ENCODE results near the gene SKA2.
"Not testable (repeated sequence)": the region's sequence is repeated elsewhere in the genome, so short reads cannot be mapped to it uniquely, and the experiment has no call there.

The SKA2 gene, protein sequence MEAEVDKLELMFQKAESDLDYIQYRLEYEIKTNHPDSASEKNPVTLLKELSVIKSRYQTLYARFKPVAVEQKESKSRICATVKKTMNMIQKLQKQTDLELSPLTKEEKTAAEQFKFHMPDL

DNA sequence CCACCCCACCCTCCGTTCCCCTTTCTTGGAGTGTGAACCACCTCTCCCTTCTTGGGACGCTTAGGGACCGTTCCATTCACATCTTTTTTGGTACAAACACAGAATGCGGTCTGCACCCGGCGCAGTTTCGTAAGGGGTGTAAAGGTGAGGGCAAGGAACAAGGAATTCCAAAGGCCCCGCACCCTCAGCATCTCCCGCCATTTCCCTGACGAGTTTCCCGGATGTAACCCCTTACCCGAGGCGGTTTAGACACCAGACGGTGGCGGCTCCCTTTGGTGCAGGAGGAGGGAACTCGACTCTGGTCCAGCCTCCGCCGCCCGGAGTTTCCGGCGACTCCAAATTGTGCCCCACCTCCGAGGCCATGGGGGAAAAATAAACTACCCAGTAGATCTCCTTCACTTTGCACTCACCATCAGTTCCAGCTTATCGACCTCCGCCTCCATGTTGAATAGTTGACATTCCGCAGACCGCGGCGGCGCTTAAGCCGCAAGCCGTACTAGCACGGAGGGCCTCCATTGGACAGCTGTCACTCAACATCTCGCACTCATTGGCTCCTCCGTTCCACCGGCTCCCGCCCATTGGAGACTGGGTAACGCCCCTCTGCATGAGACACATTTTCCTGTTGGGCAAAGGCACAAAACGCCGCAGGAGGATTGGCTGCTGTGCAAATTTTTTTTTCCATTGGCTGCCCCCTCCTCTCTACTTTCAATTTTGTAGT, at the start of gene SKA2:
SKA2 (minus strand) TSS at position 466 of the 718 bp plus-strand sequence; CDS start at position 443, 23 bp downstream.
- in situ Hi-C loops (cut with MboI; ENCODE audit: low sequenced_read_pairs): no loop called here

DNA sequence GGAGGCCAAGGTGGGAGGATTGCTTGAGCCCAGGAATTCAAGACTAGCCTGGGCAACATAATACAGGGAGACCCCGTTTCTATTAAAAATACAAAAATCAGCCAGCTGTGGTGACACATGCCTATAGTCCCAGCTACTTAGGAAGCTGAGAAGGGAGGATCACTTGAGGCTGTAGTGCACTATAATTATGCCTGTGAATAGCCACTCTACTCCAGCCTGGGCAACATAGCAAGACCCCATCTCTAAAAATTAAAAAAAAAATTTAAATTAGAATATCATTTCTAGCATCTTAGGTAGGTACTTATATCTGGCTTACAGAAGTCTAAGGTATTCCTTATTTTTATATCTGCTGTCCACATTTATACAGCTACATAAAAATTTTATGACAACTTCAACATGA, 47.3 kb upstream of the SKA2 start:
- in situ Hi-C loops (cut with MboI; ENCODE audit: low sequenced_read_pairs): no loop called here

DNA sequence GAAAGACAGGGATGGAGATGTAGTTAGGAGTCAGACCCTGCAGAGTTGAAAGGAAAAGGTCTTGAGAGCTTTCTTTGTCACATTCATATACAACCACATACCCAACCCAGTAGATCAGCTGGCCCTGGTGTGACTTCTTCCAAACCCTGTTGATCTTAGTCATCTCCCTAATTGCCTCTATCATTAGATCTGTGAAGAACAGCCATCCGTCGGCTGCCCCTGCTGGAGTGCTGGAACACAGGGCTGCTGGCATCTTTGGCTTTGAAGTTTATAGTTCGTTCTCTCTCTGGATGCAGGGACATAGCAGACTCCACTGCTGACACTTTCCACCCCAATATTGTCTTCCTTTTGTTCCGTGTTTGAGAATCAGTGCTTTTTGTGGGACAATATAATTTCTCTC, 44.4 kb upstream of the SKA2 start:
- in situ Hi-C loops (cut with MboI; ENCODE audit: low sequenced_read_pairs): no loop called here

DNA sequence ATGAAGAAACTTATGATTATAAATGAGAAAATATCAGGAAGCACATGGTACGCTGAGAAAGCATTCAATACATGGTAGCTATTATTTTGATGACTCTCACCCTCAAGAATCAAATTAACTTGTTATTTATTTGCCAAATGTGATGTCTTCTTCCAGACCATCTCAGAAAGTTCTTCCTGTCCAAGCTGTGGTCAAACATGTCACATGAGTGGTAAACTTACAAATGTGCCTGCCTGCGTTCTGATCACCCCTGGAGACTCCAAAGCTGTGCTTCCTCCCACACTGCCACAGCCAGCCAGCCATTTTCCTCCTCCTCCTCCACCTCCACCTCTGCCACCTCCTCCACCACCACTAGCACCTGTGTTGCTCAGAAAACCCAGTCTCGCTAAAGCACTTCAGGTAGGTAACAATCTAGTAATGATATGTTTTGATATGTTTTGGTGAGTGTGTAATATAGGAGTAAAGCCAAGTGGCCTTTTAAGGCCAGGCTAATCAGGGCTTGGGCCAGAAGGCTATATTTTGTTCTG, 38.4 kb upstream of the SKA2 start:
- in situ Hi-C loops (cut with MboI; ENCODE audit: low sequenced_read_pairs): no loop called here

DNA sequence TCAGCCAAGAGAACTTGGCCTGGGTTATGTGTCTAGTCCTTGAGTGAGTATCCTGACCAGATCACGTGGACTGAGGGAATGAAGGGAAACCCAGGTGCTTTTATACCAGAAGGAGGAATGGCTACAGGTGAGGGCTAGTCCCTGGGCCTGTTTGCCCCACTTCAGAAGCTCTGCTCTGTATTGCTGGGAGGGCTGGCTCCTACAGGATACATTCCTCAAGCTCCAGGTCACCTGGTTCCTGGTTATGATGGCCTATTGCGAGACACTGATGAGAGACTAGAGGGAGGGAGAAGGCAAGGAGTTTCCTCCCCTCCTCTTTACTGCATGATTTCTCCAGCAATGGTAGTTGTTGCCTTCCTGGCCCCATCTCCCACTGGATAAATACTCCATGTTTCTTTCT, 35.8 kb upstream of the SKA2 start:
- in situ Hi-C loops (cut with MboI; ENCODE audit: low sequenced_read_pairs): no loop called here

DNA sequence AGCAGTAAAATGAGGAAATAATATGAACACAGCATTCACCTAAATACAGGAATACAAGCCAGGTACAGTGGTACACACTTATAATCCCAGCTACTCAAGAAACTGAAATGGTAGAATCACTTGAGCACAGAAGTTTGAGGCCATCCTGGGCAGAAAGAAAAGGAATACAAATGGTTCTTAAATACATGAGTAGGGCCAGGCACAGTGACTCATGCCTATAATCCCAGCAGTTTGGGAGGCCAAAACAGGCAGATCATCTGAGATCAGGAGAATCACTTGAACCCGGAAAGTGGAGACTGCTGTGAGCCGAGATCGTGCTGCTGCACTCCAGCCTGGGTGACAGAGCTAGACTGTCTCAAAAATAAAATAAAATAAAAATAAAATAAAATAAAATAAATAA, 31.9 kb upstream of the SKA2 start:
- in situ Hi-C loops (cut with MboI; ENCODE audit: low sequenced_read_pairs): no loop called here

DNA sequence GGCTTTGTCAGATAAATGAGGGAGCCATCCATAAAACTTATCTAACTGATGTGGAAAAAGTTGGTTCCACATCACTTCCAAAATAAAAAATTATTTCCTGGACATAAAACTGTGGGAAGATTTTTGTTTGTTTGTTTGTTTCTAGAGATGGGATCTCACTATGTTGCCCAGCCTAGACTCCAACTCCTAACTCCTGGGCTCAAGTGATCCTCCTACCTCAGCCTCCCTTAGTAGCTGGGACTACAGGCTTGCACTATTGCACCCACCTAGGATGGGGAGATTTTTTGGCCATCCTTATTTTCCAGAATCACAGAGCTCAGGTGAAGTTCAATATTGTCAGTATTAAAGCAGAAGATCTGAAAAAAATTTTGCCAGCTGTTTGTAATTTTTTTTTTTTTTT, 31.0 kb upstream of the SKA2 start:
- in situ Hi-C loops (cut with MboI; ENCODE audit: low sequenced_read_pairs): no loop called here

DNA sequence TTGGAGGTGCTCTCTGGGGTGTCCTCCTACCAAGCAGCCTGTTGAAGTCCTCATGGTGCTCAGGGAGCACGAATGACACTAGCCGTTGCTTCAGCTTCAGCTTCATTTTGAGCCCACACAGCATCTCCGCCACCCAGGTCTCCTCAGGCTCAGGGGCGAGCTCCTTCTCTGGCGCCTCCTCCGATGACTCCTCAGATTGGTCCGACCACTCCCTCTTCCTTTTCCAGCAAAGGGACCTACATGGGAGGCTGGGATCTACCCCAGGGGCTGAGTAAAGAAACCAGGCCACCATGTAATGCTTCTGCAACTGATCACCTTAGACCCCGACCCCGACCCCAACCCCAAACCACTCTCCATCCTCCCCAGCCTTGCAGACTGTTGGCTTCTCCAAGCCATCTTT, 26.5 kb upstream of the SKA2 start:
- in situ Hi-C loops (cut with MboI; ENCODE audit: low sequenced_read_pairs): no loop called here

DNA sequence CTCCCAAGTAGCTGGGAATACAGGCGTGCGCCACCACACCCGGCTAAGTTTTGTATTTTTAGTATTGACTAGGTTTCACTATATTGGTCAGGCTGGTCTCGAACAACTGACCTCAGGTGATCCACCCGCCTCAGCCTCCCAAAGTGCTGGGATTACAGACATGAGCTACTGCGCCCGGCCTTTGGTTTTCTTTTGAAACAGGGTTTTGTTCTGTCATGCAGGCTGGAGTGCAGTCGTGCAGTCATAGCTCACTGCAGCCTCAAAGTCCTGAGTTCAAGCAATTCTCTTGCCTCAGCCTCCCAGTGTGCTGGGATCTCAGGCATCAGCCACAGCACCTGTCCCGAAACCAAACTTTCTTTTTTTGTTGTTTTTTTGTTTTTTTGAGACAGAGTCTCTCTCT, 25.6 kb upstream of the SKA2 start:
- in situ Hi-C loops (cut with MboI; ENCODE audit: low sequenced_read_pairs): no loop called here

DNA sequence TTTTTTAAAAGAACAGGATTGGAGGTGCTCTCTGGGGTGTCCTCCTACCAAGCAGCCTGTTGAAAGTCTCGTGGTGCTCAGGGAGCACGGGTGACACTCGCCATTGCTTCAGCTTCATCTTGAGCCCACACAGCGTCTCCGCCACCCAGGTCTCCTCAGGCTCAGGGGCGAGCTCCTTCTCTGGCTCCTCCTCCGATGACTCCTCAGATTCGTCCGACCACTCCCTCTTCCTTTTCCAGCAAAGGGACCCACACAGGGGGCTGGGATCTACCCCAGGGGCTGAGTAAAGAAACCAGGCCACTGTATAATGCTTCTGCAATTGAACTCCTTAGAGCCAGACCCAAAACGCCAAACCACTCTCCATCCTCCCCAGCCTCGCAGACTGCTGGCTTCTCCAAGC, 24.6 kb upstream of the SKA2 start:
- in situ Hi-C loops (cut with MboI; ENCODE audit: low sequenced_read_pairs): not testable (repeated sequence)

DNA sequence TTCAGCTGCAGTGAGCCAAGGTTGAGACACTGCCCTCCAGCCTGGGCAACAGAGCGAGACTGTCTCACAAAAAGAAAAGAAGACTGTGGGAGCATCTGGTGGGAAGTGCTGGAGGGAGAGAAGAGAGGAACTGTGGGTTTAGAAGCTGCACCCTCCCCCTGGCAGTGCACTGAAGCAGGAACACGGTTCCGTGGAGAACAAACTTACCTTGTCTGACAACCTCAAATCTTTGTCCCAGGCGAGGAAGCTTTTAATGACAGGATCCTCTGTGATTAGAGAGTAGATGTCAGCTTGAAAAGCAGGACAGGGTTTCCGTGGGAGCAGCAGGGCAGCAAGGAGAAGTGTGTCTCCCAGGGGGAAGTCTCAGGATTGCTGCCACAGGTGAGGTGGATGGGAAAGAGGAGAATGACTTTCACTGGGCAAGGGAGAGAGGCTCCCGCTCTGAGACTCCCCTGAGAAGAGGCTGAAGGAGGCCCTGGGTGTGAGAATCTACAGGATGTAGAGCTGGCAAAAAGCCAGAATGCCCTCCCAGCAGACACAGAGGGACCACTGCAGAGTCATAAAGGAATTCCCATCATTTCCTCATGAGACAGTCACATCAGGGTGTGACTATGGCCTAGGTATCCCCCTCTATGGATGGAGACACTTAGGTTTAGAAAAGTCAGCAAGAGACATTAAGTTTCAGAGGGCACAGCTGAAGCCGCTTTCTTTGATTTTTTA, 23.4 kb upstream of the SKA2 start:
- in situ Hi-C loops (cut with MboI; ENCODE audit: low sequenced_read_pairs): no loop called here

DNA sequence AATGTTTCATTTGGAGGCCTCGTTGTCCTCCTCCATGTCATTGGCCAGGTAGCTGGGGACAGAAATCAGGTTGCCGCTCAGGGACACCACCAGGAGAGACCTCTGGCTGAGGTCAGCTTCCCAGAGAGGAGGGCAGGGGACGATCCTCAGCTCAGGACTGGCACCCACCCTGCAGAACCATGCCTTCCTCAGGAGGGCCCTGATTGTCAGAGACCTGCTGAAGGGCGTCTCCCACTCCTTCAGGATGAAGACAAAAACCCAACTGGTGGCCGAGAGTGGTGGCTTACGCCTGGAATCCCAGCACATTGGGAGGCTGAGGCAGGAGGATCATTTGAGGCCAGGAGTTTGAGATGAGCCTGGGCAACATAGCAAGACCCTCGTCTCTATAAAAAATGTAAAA, 20.1 kb upstream of the SKA2 start:
- in situ Hi-C loops (cut with MboI; ENCODE audit: low sequenced_read_pairs): no loop called here

DNA sequence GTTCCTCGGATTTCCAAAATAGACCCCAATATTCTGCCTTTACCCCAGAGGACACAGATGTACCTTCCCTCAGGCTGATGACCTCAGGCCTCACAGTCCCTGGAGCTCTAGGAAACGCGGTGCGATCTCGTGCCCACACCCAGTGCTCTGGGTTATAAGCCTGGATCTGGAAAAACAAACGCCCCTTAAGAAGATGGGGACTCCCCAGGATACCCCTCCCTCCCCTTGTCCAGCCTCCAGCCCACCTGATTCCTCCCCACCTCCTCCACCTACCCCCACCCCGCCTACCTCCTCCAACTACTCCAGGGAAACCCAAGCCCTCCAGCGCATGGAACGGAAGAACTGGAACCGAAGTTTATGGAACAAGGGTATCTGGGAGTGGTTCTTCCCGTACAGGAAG, 19.7 kb upstream of the SKA2 start:
- in situ Hi-C loops (cut with MboI; ENCODE audit: low sequenced_read_pairs): no loop called here

DNA sequence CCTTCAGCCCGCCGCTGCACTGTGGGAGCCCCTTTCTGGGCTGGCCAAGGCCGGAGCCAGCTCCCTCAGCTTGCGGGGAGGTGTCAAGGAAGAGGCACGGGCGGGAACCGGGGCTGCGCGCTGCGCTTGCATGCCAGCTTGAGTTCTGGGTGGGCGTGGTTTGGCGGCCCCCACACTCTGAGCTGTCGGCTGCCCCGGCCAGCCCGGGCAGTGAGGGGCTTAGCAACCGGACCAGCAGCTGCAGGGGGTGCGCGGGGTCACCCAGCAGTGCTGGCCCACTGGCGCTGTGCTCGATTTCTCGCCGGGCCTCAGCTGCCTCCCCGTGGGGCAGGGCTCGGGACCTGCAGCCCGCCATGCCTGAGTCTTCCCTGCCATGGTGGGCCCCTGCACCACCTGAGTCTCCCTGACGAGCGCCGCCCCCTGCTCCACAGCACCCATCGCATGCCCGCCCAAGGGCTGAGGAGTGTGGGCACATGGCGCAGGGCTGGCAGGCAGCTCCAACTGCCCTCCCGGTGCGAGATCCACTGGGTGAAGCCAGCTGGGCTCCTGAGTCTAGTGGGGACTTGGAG, 17.5 kb upstream of the SKA2 start:
- in situ Hi-C loops (cut with MboI; ENCODE audit: low sequenced_read_pairs): no loop called here

DNA sequence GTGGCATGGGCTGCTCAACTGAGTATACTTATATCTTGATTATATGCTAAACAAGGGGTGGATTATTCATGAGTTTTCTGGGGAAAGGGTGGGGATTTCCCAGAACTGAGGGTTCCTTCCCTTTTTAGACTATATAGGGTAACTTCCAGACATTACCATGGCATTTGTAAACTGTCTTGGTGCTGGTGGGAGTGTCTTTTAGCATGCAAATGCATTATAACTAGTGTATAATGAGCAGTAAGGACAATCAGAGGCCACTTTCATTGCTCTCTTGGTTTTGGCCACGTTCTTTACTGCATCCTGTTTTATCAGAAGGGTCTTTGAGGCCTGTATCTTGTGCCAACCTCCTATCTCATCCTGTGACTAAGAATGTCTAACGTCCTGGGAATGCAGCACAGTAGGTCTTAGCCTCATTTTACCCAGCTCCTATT, 12.6 kb upstream of the SKA2 start:
- in situ Hi-C loops (cut with MboI; ENCODE audit: low sequenced_read_pairs): no loop called here

DNA sequence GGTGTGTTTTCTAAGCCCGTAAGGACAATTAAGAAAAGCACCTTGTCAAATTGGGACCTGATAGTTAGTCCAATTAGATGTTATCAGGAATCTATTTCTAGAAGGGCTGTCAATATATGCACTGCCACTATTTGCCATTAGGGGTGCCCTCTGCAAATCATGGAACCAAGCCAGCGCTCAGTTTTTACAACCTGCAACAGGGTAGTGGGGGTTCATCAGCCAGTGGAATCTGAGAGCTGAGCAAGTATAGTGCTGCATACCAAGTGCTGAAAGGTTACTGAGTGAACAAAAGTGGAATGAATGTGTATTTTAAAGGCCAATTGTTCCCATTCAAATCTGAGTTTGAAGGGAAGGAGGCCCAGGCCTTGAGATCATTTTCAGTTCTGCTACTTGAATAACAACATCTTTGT, 11.0 kb upstream of the SKA2 start:
- in situ Hi-C loops (cut with MboI; ENCODE audit: low sequenced_read_pairs): no loop called here

DNA sequence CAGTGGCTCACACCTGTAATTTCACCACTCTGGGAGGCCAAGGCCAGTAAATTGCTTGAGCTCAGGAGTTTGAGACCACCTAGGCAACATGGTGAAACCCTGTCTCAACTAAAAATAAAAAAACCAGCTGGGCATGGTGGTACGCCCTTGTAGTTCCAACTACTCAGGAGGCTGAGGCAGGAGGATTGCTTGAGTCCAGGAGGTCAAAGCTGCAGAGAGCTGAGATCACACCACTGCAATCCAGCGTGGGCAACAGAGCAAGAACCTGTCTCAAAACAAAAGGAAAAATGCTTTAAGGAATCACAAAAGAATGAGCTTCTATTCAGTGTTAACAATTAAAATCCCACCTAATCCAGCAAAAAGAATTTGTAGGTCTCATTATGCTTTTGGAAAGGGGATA, 6.5 kb upstream of the SKA2 start:
- in situ Hi-C loops (cut with MboI; ENCODE audit: low sequenced_read_pairs): no loop called here

DNA sequence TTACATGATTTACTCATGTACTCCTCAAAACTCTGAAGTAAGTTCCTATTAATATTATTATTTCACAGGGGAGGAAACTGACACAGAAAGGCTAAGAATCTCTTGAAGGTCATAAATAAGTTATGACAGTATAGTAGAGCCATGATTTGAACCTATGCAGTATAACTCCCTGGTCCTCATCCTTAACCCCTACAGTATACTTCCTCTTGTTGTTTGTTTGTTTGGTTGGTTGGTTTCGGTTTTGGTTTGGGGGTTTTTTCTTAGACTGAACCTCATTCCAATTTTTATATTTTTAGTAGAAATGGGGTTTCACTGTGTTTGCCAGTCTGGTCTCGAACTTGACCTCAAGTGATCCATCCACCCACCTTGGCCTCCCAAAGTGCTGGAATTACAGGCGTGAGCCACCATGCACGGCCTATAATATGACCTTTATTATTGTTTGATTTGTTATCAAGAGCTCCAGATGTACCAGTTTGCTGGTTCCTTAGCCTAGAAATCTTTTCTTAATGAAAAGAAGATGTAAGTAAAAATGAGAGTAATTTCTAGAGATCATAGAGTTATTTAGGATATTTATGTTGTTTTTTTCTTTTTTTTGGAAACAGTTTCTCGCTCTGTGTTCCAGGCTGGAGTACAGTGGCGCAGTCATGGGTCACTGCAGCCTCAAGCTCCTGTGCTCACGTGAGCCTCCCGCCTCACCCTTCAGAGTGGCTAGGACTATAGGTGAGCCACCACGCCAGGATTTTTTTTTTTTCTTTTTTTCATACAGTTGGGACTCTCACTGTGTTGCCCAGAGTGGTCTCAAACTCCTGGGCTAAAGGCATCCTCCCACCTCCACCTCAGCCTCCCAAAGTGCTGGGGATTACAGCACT, 5.4 kb upstream of the SKA2 start:
- in situ Hi-C loops (cut with MboI; ENCODE audit: low sequenced_read_pairs): no loop called here

DNA sequence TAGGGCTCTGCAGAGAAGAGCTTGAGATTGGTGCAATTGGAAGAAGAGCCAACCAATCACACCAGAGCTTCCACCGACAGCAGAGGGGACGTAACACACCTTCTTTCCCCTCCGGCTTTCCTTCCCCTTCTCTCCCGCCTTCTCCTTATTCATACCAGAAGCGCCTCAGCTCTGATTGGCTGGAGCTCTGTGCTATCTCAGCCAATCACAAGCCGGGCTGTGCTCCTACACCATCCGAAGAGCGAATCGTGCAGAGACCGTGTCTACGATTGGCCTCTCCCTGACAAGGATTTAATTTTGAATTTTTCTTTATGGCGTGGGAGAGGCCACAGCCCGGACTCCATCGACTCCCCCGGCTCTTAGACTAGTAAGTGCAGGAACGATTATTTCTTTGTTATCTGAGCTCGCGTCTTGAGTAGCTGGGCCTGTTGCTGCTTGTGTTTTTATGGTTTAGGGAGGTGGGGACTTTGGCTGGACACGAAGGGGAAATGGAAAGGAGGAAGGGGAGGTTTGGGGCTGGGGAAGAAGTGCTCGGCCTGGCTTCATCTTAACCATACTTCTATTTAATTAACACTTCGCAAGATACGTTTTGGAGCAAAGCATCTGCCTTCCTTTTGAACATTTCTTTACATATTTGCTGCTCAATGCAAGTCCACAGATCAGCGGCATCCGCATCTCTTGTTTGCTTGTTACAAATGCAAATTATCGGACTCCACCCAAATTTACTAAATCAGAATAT, 622 bp upstream of the SKA2 start, which contains the start of gene PRR11:
PRR11 (plus strand) TSS at position 308 of the 739 bp plus-strand sequence. CDS start 14,007 bp downstream, outside the sequence.
- in situ Hi-C loops (cut with MboI; ENCODE audit: low sequenced_read_pairs): no loop called here

DNA sequence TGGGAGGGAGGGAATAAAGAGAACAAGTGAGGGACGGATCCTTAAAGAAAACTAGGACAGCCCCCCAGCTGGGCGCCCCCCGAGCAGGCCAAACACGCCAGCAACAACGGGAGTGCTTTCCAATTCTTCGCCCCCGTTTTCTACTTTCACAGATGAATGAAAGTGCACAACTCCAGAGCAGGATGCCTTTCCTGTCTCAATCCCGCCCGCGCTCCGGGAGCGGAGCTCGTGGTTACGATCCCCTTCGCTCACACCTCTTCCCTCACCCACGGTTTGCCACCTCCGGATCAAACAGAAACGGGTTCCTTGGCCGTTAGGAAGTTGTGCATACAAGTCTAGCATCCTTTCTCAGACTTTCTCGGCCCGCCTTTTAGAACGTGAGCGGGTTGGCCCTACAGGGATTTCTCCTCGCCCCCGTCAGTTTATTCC, 680 bp downstream of the SKA2 start:
- in situ Hi-C loops (cut with MboI; ENCODE audit: low sequenced_read_pairs): no loop called here
